Daoy (cell line): Measurements from ENCODE around the gene BTRC. TPM values are rescaled to one million over a fixed set of nuclear protein-coding genes. Genes with fewer than 3 reads are reported as not detected.
"Not testable (repeated sequence)": the region's sequence is repeated elsewhere in the genome, so short reads cannot be mapped to it uniquely, and the experiment has no call there.

Source experiments
- DNase-seq: peaks from one replicate; pipeline ENCODE4 v3.0.0-alpha.2; 2015; ENCODE audit warnings: low read depth
- total RNA-seq: library from RNA; depleted of rRNA; stranded (reverse); fragments of >200 nt; shearing (Covaris generic); gene quantifications from 2 replicates; pipeline ENCODE4 v1.2.3, GENCODE V29; 2014; rRNA removed

BTRC gene
- 4.6 and 8.2 TPM in 2 replicates for total RNA-seq

DNA sequence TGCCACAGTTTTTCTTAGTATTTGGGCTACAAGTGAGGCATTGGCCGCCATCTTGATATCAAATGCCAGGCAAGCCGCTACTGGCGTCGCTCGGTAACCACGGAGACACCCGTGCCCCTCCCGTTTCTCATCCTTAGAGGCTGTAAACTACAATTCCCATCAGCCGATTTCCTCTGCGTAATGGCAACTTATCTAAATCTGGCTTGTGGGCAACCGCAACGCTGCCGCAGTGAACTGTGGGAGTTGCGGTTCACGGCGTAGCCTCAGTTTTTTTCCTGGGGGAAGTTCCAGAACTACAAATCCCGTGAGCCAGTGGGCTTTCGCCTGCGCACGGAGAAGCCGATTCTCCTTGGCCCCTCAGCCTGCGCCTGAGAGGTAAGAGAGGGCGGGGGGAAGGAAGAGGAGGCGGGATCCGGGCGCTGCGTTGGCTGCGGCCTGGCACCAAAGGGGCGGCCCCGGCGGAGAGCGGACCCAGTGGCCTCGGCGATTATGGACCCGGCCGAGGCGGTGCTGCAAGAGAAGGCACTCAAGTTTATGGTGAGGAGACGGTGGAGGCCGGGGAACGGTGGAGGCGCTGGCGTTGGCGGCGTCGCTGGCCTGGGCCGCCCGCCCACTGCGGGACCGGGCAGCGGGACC is at the start of gene BTRC:
Gene BTRC (plus strand): TSS at position 474 of the 636 bp plus-strand sequence. CDS start 16 bp downstream, at position 490.
- peak; percentile 97 for DNase-seq

DNA sequence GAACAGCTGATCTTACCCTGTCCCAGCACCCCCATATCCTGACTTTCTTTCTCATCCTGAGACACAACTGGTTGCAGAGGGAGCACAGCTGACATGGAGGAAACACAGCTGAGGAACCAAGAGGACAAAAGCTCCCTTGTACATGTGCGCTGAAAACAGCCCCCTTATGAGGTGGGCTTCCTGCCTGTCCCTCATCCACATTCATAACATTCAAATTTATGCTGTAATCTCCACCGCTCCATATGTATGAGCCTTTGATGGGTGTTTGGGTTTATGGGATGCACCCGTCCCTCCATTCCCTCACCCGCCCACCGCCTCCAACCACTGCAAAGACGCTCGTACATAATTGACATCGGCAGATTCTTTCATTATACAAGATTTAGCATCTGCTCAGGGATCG is 49.6 kb upstream of the BTRC start:
- no peak for DNase-seq

DNA sequence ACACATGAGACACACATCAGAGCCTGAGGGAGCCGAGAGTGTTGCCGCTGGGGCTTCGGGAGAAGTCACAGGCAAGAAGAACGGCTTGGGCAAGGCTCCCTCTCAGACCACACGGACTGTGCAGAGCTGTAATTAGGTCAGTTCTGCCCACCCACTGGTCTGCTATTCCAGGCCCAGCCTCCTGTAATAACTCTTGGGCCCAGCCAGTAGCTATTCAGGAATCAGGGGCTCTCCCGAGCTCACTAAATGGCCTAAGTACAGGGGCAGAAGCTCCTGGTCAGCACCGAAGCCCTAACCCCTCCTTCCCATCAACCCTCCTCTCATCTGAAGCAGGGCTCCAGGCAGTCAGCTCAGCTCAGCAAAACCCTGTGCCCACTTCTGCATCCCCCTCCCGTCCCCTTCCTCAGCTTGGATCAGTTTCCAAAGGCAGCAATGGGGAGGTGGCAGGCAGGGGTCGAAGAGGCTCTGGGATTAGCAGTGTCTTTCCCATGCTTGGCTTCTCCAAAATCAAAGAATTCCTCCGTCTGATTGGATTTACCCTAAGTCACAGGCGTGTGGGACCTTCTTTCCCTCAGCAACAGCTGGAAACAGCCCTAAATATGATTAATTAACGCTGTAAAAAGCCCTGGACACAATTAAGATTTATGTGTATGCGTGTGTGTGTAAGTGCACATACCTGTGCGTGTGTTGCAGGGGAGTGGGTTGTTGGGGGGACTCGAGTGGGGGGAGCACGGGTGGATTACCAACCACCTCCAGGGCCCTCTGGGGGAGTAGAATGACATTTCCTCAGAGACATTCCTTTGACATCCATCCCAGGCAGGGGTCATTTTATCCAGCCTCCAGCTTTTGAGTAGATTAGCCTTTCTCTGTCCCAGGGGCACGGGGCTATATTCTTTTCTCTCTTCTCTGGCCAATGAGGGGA is 48.4 kb upstream of the BTRC start:
- DNase-seq: no peak

DNA sequence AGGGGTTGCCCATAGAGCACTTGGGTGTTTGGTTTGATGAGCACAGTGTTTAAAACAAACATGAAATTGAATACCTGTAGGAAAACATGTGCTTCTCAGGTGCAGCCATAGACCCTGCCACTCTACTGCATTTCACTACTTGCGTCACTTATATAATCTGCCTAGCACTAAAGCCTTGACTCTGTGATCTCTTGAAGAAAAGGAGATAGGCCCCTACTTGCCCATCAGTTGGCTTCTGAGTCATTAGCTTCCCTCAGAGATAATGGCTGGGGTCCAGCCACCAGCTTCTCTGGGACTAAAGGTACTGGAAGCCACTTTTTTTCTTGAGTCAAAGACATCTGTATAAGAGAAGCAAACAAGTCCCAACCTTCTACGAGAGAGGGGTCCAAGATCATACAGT is 45.9 kb upstream of the BTRC start:
- DNase-seq: no peak

DNA sequence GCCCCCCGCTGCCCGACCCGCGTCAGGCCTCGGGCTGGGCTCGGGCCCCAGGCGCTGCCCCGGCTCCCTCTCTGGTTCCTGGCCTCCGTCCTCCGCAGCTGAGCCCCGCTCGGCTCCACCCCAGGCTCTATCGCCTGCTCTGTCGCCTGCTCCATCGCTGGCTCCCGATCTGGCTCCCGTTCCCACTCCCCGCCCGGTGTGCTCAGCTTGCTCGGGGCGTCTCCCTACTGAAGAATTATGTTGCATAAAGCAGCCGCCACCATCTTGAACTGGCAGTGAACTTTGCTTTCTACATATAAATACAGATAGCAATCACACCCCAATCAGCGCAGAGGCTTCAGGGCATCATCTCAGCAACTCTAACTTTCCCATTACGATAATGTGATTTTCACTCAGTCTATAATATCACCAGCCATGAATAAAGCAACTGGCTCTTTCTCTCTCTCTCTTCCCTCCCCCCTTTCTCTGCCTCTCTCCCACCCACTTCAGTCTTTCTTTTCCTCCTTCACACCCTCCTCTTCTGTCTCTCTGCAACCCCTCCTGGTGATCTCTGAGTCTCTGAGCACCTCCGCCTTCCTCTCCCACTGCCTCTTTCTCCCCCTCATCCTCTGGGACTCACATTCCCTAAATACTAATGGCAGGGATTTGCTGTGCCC is 43.3 kb upstream of the BTRC start:
- DNase-seq: no peak

DNA sequence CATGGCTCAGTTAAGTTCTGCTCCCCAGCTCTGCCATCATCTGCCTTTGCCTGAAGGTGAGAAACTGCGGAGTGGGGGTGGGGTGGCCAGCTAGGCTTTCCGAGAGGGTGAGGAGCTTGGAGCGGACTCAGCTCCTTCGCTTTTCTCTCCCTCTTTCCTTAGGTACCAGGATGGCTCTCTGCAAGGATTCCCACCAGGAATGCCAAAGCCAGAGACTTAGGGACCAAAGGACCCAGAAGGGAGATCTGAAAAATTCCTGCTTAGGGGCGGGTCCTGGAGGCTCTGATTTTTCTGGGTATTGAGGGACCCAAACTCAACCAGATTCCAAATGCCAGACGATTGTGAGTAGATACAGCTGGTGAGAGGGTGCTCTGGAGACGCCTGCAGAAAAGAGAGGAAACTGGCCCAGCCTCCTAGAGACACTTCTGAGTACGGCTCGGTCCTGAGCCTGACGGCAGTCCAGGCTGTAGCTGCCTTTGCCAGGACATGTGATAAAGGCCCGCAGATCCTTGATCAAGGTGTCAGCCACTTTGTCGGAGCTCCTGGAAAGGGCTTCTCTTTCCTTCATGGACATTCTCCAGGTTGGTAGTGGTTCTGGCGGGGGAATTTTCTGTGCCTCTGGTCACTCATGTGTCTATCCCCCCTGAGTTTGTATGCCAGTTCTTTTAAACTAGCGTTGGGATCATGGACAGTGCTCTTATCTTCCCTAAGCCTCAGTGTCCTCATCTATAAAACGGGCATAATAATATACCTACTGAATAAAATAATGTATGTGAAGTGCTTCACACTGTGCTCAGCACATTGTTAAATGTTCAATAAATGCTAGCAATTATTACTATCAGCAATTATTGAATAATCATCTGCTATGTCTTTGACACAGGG is 42.5 kb upstream of the BTRC start:
- DNase-seq: no peak

DNA sequence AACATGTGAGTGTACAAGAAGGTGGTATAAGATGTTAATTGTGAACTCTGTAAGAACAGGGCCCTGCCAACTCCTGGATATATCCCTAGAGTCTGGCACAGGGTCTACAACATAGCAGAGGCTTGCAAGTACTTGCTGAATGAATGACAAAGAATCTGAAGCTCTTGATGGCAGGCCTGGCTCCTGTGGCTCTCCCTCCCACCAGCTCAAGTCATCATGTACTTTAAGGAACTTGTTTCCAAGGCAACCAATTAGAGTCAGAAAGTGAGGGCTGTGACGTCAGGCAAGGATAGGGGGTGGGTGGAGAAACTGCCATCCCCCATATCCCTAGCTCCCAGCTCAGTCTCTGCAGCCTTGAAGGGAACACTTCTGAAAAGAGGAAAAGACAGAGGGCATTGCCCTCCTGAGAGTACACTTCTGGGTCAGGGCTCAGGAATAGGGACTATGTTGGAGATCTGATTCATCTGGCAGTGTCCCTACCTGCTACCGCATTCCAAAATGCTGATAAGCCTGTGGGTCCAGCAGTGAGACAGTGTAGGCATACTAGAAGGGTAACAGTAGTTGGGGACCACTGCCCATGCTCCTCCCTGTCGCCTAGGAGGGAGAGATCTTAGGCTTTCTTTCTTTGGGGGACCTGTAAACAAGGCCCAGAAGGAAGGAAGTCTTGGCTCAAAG is 34.6 kb upstream of the BTRC start:
- DNase-seq: no peak

DNA sequence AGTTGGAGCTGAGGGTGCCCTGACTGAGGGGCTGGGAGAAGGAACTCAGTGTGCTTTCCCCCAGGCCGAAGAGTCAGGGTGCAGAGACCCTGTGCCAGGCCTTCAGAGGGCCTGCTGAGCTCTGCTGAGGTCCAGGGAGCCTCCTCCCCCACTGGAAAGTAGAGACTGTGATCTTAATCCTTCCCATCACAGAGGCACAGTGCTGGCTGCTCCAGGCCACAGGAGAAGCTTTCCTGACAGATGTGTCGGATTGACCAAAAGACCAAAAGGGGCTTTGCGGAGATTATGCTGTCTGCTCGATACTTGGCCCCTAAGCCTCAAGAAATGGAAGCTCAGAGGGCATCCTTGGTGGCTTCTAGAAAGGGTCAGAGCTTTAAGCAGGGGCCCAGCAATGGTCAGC is 32.9 kb upstream of the BTRC start:
- DNase-seq: no peak

DNA sequence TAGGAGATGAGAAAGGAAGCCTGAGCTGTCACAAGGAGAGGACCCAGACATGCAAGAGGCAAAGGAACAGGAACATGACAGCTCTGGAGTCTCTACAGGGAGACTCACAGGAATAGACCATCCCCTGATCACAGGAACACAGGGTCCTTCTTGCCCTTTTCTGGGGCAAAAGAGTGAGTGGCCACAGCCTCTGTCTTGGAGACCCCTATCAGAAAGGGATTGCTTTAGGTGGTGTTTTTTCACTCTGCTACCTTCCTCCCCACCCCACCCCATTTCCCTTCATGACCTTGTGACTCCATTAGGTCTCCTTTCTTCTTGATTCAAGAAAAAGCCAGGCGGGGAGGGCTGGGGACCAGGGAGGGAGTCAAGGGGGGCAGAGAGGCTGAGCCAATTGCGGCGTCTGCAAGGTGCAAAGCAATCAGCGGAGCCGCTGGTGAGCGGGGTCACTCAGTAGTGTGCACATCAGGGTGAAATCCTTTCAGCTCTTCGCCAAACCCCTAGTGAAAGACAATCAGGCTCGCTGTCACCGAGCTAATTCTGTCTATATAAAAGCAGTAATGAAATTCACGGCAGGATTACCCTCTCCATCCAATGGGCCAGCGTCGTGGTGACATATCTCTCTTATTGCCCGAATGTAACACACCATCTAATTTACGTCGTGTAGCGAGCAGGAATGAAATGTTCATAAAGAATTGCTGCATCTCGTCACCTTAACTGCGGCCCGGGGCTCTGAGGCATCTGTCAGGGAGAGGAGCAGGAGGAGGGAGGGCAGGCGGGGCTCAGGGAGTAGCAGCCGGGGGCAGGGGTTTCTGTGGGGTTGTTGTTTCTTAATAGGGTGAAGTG is 31.5 kb upstream of the BTRC start:
- no peak for DNase-seq

DNA sequence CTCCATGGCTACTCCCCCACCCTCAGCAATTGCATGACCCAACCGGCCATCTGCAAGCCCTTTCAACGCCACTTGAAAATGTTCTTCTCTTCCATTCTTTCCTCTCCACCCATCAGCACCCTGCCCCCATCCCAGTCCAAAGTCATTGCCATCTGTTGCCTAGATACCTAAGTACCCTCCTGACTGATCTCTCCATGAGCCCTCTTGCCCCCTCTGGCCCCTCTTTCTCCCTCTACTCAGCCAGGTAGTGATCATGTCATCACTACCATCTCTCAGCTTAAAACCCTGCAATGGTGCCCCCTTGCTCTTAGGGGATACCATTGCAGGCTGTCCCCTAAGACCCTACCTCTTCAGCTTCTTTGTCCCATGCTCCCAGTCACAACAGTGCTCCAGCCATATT is 30.5 kb upstream of the BTRC start:
- no peak for DNase-seq

DNA sequence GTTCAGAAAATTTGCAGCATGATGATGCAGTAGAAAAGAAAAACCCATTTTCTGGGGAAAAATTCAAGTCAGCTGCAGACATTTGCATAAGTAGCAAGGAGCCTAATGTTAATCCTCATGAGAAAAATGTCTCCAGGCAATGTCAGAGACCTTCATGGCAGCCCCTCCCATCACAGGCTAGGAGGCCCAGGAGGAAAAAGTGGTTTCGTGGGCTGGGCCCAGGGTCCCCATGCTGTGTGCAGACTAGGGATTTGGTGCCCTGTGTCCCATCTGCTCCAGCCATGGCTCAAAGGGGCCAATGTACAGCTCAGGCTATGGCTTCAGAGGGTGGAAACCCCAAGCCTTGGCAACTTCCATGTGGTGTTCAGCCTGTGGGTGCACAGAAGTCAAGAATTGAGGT is 26.5 kb upstream of the BTRC start:
- DNase-seq: not testable (repeated sequence)

DNA sequence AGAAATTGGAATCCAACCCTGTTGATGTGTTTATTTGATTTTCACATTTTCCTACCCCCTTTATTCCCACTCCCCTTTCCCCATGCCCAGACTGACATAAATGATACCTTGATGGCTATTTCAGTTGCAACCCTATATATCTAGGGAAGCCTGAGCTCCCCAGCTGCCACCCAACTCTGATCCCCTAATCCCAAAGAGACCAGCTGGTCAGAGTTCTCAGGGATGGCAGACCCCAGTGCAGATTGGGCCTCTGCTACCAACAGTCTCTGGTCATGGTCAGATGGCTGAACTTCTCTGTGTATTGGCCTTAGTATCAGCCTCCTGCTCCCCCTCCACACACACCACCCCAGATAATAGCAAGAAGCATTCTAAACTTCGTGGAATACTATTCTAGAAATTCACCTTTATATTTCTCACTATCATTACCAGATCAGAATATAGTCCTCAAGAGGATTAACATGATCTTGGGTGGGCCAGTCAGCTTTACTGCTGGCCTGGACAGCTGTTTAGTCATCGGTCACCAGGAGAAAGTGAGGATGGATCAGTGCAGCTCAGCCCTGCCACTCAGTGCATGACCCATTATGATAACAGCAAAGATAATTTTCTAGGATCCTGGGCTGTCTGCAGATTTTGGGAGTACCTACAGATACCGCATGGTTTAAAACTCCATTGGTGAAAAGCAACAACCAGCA is 24.5 kb upstream of the BTRC start:
- DNase-seq: no peak

DNA sequence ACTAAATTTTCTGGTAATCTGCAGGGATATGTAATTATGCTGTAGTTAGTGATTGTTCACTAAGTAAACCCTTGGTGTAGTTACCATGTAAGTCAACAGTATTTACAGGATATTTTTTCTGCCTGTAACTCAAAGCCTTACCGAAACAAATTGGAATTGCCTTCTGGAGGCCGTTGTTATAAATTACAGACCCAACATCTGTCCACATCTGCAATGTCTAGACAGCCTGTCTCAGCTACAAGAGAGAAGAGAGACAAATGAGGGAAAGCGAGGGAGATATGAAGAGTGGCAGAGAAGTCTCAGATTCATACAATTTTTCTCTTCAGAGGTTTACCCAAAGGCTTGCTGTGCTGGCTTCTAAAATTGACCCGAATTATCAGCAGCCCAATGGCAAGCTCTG is 23.7 kb upstream of the BTRC start:
- DNase-seq: no peak

DNA sequence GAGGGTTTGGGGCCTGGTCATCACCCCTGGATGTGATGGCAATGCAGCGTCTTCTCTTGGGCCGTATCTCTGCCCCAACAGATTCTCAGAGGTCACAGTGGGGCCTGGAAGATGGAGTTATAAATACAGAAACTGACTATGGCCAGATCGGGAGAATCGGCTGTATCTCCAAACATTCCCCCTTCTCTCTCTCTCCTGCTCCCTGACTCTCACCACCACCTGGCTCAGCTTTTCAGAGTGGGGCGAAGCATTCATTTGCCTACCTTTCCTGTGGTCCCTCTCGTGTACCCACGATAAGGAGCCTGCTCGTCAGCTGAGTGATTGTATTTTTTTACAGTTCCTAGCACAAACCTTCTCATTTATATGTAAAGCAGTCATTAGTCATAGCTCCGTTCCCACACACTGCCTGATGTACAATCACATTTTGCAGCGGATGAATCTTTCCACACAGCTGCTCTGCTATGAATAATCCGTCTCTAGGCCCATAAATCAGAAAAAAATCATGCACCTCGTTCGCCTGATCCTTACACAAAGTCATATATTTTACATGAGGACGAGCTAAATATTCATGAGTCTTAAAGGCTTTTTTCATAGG is 23.2 kb upstream of the BTRC start:
- peak; percentile 68 for DNase-seq

DNA sequence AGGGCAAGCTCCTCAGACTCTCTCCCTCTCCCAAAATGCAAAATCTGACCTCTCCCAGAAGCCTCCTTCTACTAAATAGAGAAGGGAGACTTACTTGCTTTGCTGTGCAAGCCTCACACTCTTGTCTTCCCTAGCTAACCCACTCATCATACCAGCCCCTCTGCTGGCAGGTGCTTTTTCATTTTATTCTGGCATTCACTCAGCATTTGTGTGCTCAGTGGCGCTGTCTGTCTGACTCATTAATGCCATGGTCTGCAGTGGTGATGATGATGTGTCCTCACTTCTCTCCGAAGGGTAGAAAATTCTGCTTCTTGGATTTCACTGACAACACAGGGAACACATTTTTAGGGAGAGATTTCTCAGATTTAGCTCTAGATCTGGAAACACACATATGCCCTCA is 22.0 kb upstream of the BTRC start:
- peak; percentile 19 for DNase-seq

DNA sequence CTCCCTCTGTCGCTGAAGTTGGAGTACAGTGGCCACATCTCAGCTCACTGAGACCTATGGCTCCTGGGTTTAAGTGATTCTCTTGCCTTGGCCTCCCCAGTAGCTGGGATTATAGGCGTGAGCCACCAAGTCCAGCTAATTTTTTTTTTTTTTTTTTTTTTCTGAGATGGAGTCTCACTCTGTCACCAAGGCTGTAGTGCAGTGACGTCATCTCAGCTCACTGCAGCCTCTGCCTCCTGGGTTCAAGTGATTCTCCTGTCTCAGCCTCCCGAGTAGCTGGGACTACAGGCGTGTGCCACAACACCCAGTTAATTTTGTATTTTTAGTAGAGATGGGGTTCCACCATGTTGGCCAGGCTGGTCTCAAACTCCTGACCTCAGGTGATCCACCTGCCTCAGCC is 19.7 kb upstream of the BTRC start:
- DNase-seq: not testable (repeated sequence)

DNA sequence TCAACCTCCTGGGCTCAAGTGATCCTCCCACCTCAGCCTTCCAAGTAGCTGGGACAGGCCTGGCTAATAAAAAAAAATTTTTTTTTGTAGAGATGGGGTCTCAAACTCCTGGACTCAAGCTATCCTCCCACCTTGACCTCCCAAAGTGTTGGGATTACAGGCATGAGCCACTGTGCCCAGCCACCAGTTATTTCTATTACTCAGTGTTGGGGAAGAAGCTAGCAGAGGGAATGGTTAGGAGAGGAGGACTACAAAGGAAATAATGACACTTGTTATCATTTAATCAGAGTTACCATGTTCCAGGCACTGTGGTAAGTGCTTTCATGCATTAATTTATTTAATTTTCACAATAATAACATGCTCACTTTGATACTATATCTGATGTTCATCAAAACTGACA is 17.6 kb upstream of the BTRC start:
- DNase-seq: no peak

DNA sequence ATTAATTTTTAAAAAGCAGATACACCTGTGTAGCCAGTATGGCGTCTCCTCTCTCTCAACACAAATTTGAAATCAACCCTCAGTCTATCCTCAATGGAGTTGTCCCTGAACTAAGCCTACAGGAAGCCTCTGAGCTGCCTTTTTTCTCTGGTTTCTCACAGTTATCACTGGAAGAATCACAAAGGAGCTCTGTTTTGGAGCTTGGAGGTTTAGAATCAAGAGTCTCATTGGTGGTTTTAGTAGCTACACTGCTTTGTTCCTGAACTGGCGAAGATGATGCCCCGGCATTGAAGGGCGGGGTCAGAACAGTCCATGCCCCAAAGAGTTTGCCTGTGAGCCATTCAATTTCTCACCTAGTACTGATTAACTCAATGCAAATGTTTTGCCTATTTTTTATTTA is 16.1 kb upstream of the BTRC start:
- no peak for DNase-seq

DNA sequence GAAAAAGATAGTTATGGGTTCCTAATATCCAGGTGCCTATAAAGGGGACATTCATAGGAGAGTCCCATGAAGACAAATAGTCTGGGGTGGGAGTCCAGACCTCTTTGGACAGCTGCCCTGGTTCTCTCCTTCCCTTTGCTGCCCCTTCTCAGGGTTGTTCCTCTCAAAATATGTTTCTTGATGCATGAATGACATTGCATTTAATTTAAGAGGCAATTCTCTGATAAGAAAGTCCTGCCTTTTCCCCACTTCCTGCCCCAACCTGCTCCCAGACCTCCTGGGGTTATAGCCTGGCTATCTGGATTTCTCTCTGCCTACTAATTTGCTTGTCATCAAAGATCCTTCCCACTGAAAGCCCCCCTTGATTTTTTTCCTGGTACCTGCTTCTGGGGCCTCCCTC is 12.5 kb upstream of the BTRC start:
- DNase-seq: no peak
